Measurements from ENCODE around the gene NIPBL. TPM values are rescaled to one million over a fixed set of nuclear protein-coding genes. Genes with fewer than 3 reads are reported as not detected.

NIPBL gene, protein sequence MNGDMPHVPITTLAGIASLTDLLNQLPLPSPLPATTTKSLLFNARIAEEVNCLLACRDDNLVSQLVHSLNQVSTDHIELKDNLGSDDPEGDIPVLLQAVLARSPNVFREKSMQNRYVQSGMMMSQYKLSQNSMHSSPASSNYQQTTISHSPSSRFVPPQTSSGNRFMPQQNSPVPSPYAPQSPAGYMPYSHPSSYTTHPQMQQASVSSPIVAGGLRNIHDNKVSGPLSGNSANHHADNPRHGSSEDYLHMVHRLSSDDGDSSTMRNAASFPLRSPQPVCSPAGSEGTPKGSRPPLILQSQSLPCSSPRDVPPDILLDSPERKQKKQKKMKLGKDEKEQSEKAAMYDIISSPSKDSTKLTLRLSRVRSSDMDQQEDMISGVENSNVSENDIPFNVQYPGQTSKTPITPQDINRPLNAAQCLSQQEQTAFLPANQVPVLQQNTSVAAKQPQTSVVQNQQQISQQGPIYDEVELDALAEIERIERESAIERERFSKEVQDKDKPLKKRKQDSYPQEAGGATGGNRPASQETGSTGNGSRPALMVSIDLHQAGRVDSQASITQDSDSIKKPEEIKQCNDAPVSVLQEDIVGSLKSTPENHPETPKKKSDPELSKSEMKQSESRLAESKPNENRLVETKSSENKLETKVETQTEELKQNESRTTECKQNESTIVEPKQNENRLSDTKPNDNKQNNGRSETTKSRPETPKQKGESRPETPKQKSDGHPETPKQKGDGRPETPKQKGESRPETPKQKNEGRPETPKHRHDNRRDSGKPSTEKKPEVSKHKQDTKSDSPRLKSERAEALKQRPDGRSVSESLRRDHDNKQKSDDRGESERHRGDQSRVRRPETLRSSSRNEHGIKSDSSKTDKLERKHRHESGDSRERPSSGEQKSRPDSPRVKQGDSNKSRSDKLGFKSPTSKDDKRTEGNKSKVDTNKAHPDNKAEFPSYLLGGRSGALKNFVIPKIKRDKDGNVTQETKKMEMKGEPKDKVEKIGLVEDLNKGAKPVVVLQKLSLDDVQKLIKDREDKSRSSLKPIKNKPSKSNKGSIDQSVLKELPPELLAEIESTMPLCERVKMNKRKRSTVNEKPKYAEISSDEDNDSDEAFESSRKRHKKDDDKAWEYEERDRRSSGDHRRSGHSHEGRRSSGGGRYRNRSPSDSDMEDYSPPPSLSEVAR (N-terminal part only)
- 10 to 100 TPM; 25.7 to 48.1 (median 27.4) TPM for total RNA-seq
- 10 to 100 TPM in 1 of 2 donors, 1 to 10 TPM in 1; 8.1 to 12.2 TPM for polyA plus RNA-seq

DNA sequence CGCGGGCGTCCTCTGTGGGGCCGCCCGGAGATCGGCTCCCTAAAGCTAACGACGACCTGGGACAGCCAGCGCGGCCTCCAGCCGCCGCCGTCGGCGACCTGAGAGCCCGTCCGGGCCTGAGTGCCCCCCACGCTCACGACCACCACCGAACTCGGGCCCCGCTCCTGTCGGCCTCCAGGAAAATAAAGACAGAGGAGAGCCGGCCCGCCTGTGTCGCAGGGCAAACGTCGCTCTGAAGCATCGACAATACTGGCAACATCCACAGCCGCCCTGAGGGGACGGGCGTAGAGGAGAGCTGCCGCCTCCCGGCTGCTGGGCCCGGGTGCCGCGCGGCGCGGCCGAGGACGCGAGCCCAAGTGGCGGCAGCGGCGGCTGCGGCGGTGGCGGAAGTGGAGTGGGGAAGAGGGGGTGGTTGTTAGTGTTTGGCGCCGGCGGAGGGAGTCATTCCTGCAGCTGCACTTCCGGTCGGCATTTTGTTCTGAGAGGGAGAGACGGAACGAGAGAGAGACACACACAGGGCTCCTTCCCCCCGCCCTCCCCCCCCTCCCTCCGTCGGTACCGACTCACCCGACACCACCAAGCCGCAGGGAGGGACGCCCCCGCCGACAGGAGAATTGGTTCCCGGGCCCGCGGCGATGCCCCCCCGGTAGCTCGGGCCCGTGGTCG, at the start of gene NIPBL:
NIPBL (plus strand) TSS at position 471 of the 666 bp plus-strand sequence. CDS start 76,928 bp downstream, outside the sequence.
- WGBS, 2 donors, result 0 to 1% methylated on average over 53 to 72 of the region's 73 CpGs
- intact Hi-C loops (cut with DNase I), result loop anchor here in 2 of 3 donors (5.0 to 10.0 kb wide), 3 partner anchors 71 to 132 kb away; no protein-coding TSS in a partner anchor
- Histone ChIP-seq H3K4me1 (peaks cover 10 to 49% (median 39%) of the 10 kb centered on the region in 3 donors), H3K9me3 (no peaks in the 10 kb centered on the region), H3K27me3 (no peaks in the 10 kb centered on the region), H3K27ac (peak within 1 kb of the TSS; percentile 87 to 97 (median 94)), H3K36me3 (no peaks in the 10 kb centered on the region), H3K4me3 (peak within 1 kb of the TSS; percentile 55 to 95 (median 84))
- ATAC-seq, result peak; percentile 77 to 89 (median 88)
- TF ChIP-seq, protein P1, sequence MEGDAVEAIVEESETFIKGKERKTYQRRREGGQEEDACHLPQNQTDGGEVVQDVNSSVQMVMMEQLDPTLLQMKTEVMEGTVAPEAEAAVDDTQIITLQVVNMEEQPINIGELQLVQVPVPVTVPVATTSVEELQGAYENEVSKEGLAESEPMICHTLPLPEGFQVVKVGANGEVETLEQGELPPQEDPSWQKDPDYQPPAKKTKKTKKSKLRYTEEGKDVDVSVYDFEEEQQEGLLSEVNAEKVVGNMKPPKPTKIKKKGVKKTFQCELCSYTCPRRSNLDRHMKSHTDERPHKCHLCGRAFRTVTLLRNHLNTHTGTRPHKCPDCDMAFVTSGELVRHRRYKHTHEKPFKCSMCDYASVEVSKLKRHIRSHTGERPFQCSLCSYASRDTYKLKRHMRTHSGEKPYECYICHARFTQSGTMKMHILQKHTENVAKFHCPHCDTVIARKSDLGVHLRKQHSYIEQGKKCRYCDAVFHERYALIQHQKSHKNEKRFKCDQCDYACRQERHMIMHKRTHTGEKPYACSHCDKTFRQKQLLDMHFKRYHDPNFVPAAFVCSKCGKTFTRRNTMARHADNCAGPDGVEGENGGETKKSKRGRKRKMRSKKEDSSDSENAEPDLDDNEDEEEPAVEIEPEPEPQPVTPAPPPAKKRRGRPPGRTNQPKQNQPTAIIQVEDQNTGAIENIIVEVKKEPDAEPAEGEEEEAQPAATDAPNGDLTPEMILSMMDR (IDR thresholded peaks at IDR 0.05), result no peak
- peak; percentile 86 to 93 (median 90) for DNase-seq
- no peak for FAIRE-seq

DNA sequence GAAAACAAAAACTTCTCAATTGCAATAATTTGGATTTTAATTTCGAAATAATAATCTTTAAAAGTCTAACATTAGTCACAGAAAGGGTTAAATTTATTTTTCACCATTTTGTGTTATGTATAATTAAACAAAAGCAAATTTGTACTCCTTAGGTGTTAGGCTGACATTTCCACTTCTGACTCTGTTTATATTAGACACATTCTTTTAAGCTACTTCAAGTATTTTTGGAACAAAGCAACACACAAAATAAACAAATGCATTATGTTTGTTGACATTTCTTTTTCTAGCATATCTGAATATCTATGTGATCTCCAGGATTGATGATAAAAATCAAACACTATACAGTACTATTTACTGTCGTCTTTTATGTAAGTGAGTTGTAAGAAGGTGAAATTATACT, 44.3 kb upstream of the NIPBL start:
- H3K27ac ChIP-seq, result no peak overlapping the region
- DNase-seq (no peak), FAIRE-seq (no peak), ATAC-seq (no peak)
- intact Hi-C loops (cut with DNase I), result no loop called here
- no peaks in the 10 kb centered on the region for H3K27me3 ChIP-seq
- WGBS, 2 donors, result 75 to 81% methylated on average over 2 of the region's 2 CpGs
- no peaks in the 10 kb centered on the region for H3K36me3 ChIP-seq
- TF ChIP-seq, protein P1 (IDR thresholded peaks at IDR 0.05), result no peak
- peaks cover 0 to 6% (median 0%) of the 10 kb centered on the region in 3 donors for H3K4me1 ChIP-seq
- no peaks in the 10 kb centered on the region for H3K9me3 ChIP-seq
- H3K4me3 ChIP-seq, result no peak overlapping the region

DNA sequence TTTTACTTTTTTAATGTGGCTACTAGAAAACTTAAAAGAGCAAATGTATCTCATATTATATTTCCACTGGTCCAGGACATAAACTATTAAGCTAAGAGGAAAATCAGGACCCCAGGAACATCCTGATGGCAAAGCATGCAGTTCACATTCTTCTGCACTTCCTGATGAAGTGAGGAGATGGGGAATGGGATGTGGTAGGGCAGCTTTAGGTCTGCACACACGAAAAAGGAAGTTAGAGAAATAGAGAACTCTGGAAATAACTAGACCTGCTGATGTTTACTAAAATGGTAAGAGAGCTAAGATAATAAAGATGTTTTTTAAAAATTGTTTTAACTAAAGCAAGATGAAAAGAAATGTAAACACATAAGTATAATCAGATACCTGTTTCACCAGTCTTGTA, 39.7 kb upstream of the NIPBL start:
- FAIRE-seq, result no peak
- 35 to 61% methylated on average over 1 of the region's 1 CpG for WGBS, 2 donors
- intact Hi-C loops (cut with DNase I), result no loop called here
- Histone ChIP-seq H3K4me1 (peaks cover 0 to 5% (median 0%) of the 10 kb centered on the region in 3 donors), H3K4me3 (no peak overlapping the region), H3K9me3 (no peaks in the 10 kb centered on the region), H3K27ac (peak overlapping the region in 1 of 4 donors; percentile 9), H3K36me3 (no peaks in the 10 kb centered on the region), H3K27me3 (no peaks in the 10 kb centered on the region)
- TF ChIP-seq, protein P1 (IDR thresholded peaks at IDR 0.05), result no peak
- DNase-seq, result no peak
- peak in 1 of 4 donors; percentile 53 for ATAC-seq

Data from pancreas (tissue), 10 donors.